Measurements from ENCODE around the gene NUDT1. TPM values are rescaled to one million over a fixed set of nuclear protein-coding genes. Genes with fewer than 3 reads are reported as not detected.

The NUDT1 gene
- total RNA-seq, 2 experiments from 2014 or later: 88.4 to 117 TPM

- intact Hi-C loops (cut with micrococcal nuclease; ENCODE audit: unreplicated experiment): no loop called here
- H3K9me2 ChIP-seq (ENCODE audit: insufficient read depth, low read length): no peaks in the 10 kb centered on the region
- no TSS peak for BruUV-seq (replicated peaks)
- H3K4me1 ChIP-seq (ENCODE audit: insufficient read depth, low read length, poor library complexity, severe bottlenecking): peaks cover 12% of the 10 kb centered on the region
- H3K4me3 ChIP-seq (ENCODE audit: low read depth, low read length, poor library complexity, severe bottlenecking): no peak overlapping the region
- ChIA-PET CTCF (ENCODE audit: unreplicated experiment) (no interaction called here), POLR2A (no interaction called here)
- H3K36me3 ChIP-seq (ENCODE audit: insufficient read depth, low read length): peaks cover 66% of the 10 kb centered on the region
- TF ChIP-seq EZH2phosphoT487 (IDR thresholded peaks at IDR 0.05; ENCODE audit: borderline replicate concordance, low read depth, low read length): no peak
- H3K4me2 ChIP-seq (ENCODE audit: low read length): no peak overlapping the region
- no peak overlapping the region for H3K27ac ChIP-seq (ENCODE audit: low read depth, low read length, poor library complexity, severe bottlenecking)
- H3K79me2 ChIP-seq (ENCODE audit: insufficient read depth, low read depth, low read length): peaks cover 26% of the 10 kb centered on the region
- DNase-seq (ENCODE audit: low spot score): no peak
- H3K9me3 ChIP-seq (ENCODE audit: low read length): no peaks in the 10 kb centered on the region
- no peaks in the 10 kb centered on the region; the same call in 1 of the 2 replicates for H4K20me1 ChIP-seq (ENCODE audit: insufficient read depth, low read length)
- no peak overlapping the region for H2AFZ ChIP-seq (ENCODE audit: low read length)
These were observed 14.3 kb upstream of the NUDT1 start for GRCh38 chr7:2227699-2228098.

GRCh38 chr7:2228921-2229320, 13.1 kb upstream of the NUDT1 start:
- Histone ChIP-seq H3K4me2 (ENCODE audit: low read length) (no peak overlapping the region), H3K9me3 (ENCODE audit: low read length) (no peaks in the 10 kb centered on the region), H3K4me3 (ENCODE audit: low read depth, low read length, poor library complexity, severe bottlenecking) (no peak overlapping the region), H3K9me2 (ENCODE audit: insufficient read depth, low read length) (no peaks in the 10 kb centered on the region), H2AFZ (ENCODE audit: low read length) (no peak overlapping the region), H3K36me3 (ENCODE audit: insufficient read depth, low read length) (peaks cover 64% of the 10 kb centered on the region), H3K79me2 (ENCODE audit: insufficient read depth, low read depth, low read length) (peaks cover 29% of the 10 kb centered on the region), H4K20me1 (ENCODE audit: insufficient read depth, low read length) (no peaks in the 10 kb centered on the region; the same call in 1 of the 2 replicates), H3K4me1 (ENCODE audit: insufficient read depth, low read length, poor library complexity, severe bottlenecking) (peaks cover 21% of the 10 kb centered on the region), H3K27ac (ENCODE audit: low read depth, low read length, poor library complexity, severe bottlenecking) (no peak overlapping the region)
- CTCF ChIA-PET (ENCODE audit: unreplicated experiment): no interaction called here
- no TSS peak for BruUV-seq (replicated peaks)
- intact Hi-C loops (cut with micrococcal nuclease; ENCODE audit: unreplicated experiment): no loop called here
- no peak for DNase-seq (ENCODE audit: low spot score)
- no peak for TF ChIP-seq EZH2phosphoT487 (IDR thresholded peaks at IDR 0.05; ENCODE audit: borderline replicate concordance, low read depth, low read length)
- TF ChIP-seq, protein P1, sequence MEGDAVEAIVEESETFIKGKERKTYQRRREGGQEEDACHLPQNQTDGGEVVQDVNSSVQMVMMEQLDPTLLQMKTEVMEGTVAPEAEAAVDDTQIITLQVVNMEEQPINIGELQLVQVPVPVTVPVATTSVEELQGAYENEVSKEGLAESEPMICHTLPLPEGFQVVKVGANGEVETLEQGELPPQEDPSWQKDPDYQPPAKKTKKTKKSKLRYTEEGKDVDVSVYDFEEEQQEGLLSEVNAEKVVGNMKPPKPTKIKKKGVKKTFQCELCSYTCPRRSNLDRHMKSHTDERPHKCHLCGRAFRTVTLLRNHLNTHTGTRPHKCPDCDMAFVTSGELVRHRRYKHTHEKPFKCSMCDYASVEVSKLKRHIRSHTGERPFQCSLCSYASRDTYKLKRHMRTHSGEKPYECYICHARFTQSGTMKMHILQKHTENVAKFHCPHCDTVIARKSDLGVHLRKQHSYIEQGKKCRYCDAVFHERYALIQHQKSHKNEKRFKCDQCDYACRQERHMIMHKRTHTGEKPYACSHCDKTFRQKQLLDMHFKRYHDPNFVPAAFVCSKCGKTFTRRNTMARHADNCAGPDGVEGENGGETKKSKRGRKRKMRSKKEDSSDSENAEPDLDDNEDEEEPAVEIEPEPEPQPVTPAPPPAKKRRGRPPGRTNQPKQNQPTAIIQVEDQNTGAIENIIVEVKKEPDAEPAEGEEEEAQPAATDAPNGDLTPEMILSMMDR (conservative IDR thresholded peaks at IDR 0.05; ENCODE audit: low read length): no peak
- POLR2A ChIA-PET: interaction anchor here (0.7 kb wide), 1 partner anchor 43 kb away, joined by 3 read pairs; no protein-coding TSS in a partner anchor

DNA sequence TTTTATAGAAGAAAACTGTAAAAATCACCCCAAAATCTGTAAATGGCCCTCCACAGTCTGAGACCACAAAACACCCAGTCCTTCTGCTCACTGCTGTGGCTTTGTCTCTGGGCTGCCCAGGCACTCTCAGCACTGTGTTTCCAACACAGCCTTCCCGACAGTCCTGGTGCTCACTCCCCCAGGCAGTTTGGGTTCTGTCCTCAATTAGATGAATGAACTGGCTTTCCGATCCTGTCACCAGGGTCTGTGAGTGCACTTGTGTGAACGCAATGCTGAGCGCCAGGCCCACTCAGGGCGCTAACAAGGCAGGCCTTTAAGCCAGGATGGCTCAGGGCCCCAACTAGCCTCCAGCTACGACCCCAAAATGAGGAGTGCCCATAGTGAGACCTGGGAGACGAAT, 12.6 kb upstream of the NUDT1 start:
- H3K4me2 ChIP-seq (ENCODE audit: low read length): no peak overlapping the region
- ChIA-PET POLR2A (no interaction called here), CTCF (ENCODE audit: unreplicated experiment) (no interaction called here)
- TF ChIP-seq EZH2phosphoT487 (IDR thresholded peaks at IDR 0.05; ENCODE audit: borderline replicate concordance, low read depth, low read length): no peak
- TF ChIP-seq, protein P1 (conservative IDR thresholded peaks at IDR 0.05; ENCODE audit: low read length): no peak
- no peak for DNase-seq (ENCODE audit: low spot score)
- H3K9me2 ChIP-seq (ENCODE audit: insufficient read depth, low read length): no peaks in the 10 kb centered on the region
- no TSS peak for BruUV-seq (replicated peaks)
- H3K36me3 ChIP-seq (ENCODE audit: insufficient read depth, low read length): peaks cover 64% of the 10 kb centered on the region
- H3K4me3 ChIP-seq (ENCODE audit: low read depth, low read length, poor library complexity, severe bottlenecking): no peak overlapping the region
- H3K27ac ChIP-seq (ENCODE audit: low read depth, low read length, poor library complexity, severe bottlenecking): no peak overlapping the region
- H3K79me2 ChIP-seq (ENCODE audit: insufficient read depth, low read depth, low read length): peaks cover 29% of the 10 kb centered on the region
- no peaks in the 10 kb centered on the region; the same call in 1 of the 2 replicates for H4K20me1 ChIP-seq (ENCODE audit: insufficient read depth, low read length)
- no peaks in the 10 kb centered on the region for H3K9me3 ChIP-seq (ENCODE audit: low read length)
- H3K4me1 ChIP-seq (ENCODE audit: insufficient read depth, low read length, poor library complexity, severe bottlenecking): peaks cover 21% of the 10 kb centered on the region
- intact Hi-C loops (cut with micrococcal nuclease; ENCODE audit: unreplicated experiment): no loop called here
- H2AFZ ChIP-seq (ENCODE audit: low read length): no peak overlapping the region
